WERI-Rb-1 (cell line): ENCODE data around the gene GLIS1.

ENCODE experiments used
- DNase-seq: peaks from one replicate; pipeline ENCODE4 v3.0.0-alpha.2; 2020
- H3K27ac ChIP-seq: fragments of 250-450 bp; sonication (Bioruptor Pico); 2 replicates; pipeline ENCODE4 v1.5.1; 2020; ENCODE audit warnings: mild to moderate bottlenecking, moderate library complexity
- H3K27me3 ChIP-seq: fragments of 250-450 bp; sonication (Bioruptor Pico); 2 replicates; pipeline ENCODE4 v1.5.1; 2021; ENCODE audit warnings: mild to moderate bottlenecking, low read depth, moderate library complexity; ENCODE audit not compliant: insufficient read depth, severe bottlenecking
- H3K36me3 ChIP-seq: fragments of 250-450 bp; sonication (Bioruptor Pico); 2 replicates; pipeline ENCODE4 v1.5.1; 2020; ENCODE audit warnings: mild to moderate bottlenecking, moderate library complexity
- H3K4me3 ChIP-seq: 2 replicates; pipeline ENCODE4 v1.5.1; 2011; ENCODE audit warnings: low read depth, mild to moderate bottlenecking, control low read depth, low read length
- H3K9me3 ChIP-seq: fragments of 250-450 bp; sonication (Bioruptor Pico); 2 replicates; pipeline ENCODE4 v1.5.1; 2021; ENCODE audit warnings: mild to moderate bottlenecking, moderate library complexity; ENCODE audit not compliant: severe bottlenecking
- CTCF ChIP-seq: IDR thresholded peaks from 2 replicates; pipeline ENCODE4 v1.5.1; 2011; ENCODE audit warnings: low read depth, mild to moderate bottlenecking, control low read depth, inconsistent platforms, low read length

GLIS1 gene

GRCh38 chr1:53505401-53505800 is 233.6 kb downstream of the GLIS1 start:
- no peaks in the 10 kb centered on the region for H3K27me3 ChIP-seq

DNA sequence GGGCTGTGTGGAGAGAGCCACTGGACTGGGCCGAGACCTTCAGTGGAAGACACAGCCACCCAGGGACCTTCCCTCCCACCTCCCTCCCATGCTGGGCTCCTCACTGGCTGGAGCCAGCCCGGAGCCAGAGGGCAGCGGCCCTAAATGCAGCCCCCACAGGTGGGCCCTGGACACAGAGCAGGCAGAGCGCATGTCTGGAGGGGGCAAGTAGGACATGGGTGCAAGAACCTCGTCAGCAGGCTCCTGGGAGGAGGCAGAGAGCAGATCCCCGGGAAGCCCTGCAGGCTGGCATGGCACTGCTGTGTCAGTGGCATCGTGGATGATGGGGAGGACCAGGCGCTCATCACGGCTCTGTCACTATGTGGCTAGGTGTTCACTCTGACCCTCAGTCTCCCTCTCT is 234.1 kb downstream of the GLIS1 start:
- DNase-seq = no peak
- TF ChIP-seq CTCF = no peak
- no peaks in the 10 kb centered on the region for H3K36me3 ChIP-seq
- H3K27ac ChIP-seq = no peak overlapping the region
- no peaks in the 10 kb centered on the region for H3K9me3 ChIP-seq
- H3K4me3 ChIP-seq = no peak overlapping the region
- H3K27me3 ChIP-seq = no peaks in the 10 kb centered on the region

More at GRCh38 chr1:53505401-53505800, 233.6 kb downstream of the GLIS1 start:
- H3K27ac ChIP-seq = no peak overlapping the region
- H3K36me3 ChIP-seq = no peaks in the 10 kb centered on the region
- no peak overlapping the region for H3K4me3 ChIP-seq
- no peak for TF ChIP-seq CTCF
- H3K9me3 ChIP-seq = no peaks in the 10 kb centered on the region
- DNase-seq = no peak

GRCh38 chr1:53503433-53504217 is 235.3 kb downstream of the GLIS1 start:
- no peak for DNase-seq
- TF ChIP-seq CTCF = no peak

GRCh38 chr1:53502641-53503432 is 236.1 kb downstream of the GLIS1 start:
- peak; percentile 79 for DNase-seq
- H3K27me3 ChIP-seq = no peaks in the 10 kb centered on the region
- H3K36me3 ChIP-seq = no peaks in the 10 kb centered on the region
- H3K9me3 ChIP-seq = no peaks in the 10 kb centered on the region
- H3K4me3 ChIP-seq = no peak overlapping the region
- peak overlapping the region; percentile 65 for H3K27ac ChIP-seq
- TF ChIP-seq CTCF = no peak

More at GRCh38 chr1:53503433-53504217, 235.3 kb downstream of the GLIS1 start:
- no peaks in the 10 kb centered on the region for H3K36me3 ChIP-seq
- peak overlapping the region; percentile 65 for H3K27ac ChIP-seq
- H3K9me3 ChIP-seq = no peaks in the 10 kb centered on the region
- H3K27me3 ChIP-seq = no peaks in the 10 kb centered on the region
- no peak overlapping the region for H3K4me3 ChIP-seq

DNA sequence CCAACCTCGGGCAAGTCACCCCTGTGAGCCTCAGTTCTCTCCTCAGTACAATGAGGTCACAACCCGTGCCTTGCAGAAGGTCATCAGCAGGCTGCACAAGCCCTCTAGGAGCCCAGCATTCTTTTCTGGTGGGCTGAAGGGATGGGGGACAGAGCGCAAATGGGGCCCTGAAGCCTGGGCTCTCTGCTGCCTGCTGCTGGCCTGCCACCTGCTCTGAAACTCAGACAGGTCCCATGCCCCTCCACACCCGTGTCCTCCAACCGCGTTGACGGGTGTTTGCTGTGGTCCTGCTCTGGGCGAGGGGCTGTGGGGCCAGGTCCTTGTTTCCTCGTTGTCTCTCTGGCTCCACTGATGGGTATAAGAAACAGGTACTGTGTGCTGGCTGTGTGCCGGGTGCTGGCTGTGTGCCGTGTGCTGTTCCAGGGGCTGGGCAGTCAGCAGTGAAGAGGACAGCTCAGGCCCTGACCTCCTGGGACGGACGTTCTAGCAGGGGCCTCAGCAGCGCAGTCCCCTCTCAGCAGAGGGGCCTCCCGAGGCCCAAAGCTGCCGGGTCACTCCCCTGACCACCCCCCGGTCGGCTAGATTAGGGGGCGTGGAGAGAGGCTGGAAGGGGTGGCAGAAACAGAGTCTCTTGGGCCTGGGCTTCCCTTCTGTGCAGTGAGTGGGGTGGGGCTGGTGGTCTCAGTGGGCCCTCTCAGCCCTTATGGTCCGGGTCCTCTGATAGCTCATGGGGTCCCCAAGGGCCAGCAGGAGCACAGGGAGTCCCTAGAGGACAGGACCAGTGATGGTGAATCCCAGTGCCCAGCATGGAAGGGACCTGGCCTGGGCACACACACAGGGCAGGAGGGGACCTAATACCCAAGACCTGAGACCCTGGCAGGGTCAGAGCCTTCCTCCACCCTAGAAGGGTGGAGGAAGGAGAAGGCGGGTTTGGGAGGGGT is 237.6 kb downstream of the GLIS1 start:
- no peaks in the 10 kb centered on the region for H3K9me3 ChIP-seq
- H3K36me3 ChIP-seq = no peaks in the 10 kb centered on the region
- DNase-seq = no peak
- no peaks in the 10 kb centered on the region for H3K27me3 ChIP-seq
- peak overlapping the region; percentile 42 for H3K27ac ChIP-seq
- no peak overlapping the region for H3K4me3 ChIP-seq
- peak; percentile 50 for TF ChIP-seq CTCF
